CD4-positive, alpha-beta T cell treated with Interleukin-21 for 1 hour (primary cell): ENCODE results near the gene COLEC12.
"Not testable (repeated sequence)": the region's sequence is repeated elsewhere in the genome, so short reads cannot be mapped to it uniquely, and the experiment has no call there.

ENCODE experiments used
- DNase-seq: peaks from one replicate; pipeline ENCODE4 v3.0.0-alpha.2; 2020

Gene COLEC12

GRCh38 chr18:407191-407590 is 93.3 kb downstream of the COLEC12 start:
- DNase-seq: no peak

- no peak for DNase-seq
Observed at GRCh38 chr18:406677-407076, 93.8 kb downstream of the COLEC12 start.

DNA sequence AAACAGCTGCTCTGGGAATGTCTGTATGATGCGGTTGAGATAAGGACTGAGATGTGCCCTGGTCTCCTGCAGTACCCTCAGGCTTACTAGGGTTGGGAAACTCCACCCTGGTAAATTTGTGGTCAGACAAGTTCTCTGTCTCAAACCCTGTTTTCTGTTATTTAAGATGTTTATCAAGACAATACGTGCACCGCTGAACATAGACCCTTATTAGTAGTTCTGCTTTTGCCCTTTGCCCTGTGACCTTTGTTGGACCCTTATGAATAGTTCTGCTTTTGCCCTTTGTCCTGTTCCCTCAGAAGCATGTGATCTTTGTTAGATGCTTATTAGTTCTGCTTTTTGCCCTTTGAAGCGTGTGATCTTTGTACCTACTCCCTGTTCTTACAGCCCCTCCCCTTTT is 95.5 kb downstream of the COLEC12 start:
- not testable (repeated sequence) for DNase-seq

GRCh38 chr18:404061-404636 is 96.4 kb downstream of the COLEC12 start:
- DNase-seq: no peak

GRCh38 chr18:402129-402528 is 98.4 kb downstream of the COLEC12 start:
- no peak for DNase-seq

GRCh38 chr18:400456-400855 is 100.0 kb downstream of the COLEC12 start:
- DNase-seq: no peak

DNA sequence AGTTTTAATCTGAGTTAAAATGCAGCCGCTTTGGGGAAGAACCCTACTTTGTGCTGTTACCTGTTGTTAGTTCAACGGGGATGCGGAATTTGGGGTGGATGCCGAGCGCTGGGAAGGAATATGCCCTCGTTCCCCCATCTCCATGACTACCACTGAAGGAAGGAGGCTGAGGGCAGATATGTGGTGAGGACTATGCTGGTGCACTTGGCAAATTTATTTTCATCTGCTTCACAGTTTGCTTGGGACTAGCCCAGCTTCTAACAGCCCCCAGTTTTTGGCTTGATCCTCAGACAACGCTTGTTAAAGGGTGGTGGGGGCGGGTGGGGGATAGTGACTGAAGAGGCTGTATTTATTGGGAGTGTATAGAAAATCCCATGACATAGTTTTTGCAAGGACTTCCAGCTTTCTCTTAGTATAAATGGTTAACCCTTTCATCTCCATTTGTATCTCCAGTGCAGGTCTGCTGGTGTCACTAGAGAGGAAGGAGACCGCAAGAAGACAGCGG is 100.8 kb downstream of the COLEC12 start:
- no peak for DNase-seq

GRCh38 chr18:398935-399630 is 101.4 kb downstream of the COLEC12 start:
- no peak for DNase-seq

GRCh38 chr18:396556-396955 is 103.9 kb downstream of the COLEC12 start:
- no peak for DNase-seq

GRCh38 chr18:396251-396555 is 104.3 kb downstream of the COLEC12 start:
- DNase-seq: no peak

DNA sequence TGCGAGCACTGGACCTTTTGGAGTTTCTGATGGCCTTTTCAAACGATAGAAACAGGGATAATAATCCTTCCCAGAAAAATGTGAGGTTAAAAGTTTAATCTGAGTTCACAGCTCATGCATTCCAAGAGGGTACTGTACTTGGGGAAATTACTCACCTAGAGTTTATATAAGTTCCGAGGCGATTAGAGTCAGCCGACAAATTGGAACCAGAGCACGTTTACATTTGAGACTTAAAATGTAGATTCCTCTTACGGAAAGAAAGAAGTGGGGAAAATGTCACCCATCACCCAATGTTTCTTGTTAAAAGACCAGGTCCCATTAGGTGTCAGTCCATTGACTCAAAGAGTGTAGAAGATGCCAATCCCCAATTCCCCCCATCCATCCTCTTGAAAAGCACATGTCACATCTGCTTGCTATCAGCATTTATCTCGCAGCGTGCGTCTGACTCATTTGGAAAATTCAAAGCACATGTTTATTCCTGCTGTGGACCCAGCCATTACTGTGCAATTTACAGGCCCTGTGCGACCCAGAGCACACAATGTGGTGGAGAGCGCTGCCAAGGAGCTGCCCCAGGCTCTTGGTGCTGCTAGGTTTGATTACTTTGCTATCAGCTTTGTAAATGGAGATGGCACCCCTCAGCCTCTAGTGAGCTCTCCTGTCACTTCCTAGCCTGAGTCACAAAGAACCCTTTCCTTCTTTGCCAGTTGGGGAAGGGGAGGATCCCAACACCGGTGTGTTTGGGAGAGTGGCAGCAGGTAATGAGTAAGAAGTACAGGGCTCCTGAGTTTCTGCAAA is 104.8 kb downstream of the COLEC12 start:
- no peak for DNase-seq

GRCh38 chr18:394987-395362 is 105.5 kb downstream of the COLEC12 start:
- no peak for DNase-seq

DNA sequence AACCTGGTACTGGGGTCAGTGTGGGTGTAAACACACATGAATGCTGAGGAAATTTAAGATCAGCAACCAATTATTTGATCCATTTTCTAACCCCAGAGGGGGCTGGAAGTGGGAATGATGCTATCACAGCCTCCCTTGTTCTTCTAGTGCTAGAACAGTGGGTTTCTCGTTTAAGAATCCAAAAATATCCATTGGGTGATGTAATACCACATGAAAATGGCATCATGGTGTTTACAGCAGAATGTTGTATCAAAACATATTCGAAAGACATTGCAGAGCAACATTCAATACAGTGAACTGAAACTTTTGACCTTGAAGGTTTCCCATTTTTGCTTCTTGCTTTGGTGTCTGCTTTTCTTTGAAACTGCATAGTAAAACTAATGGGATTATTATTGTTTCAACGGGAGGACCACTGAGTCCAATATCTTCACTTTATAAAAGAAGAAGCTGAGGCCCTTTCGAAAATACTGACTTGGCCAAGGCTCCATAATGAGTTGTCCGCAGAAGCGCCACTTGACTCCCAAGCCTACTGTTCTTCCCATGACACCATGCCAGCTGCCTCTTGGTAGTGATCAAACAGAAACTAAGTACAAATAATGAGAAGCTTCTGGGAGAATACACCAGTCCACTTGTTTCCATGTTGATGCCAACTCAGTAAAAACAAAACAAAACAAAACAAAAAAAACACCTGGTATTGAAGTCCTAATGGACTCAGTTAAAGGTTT is 106.1 kb downstream of the COLEC12 start:
- no peak for DNase-seq

GRCh38 chr18:393574-393957 is 106.9 kb downstream of the COLEC12 start:
- DNase-seq: no peak

GRCh38 chr18:392928-393573 is 107.5 kb downstream of the COLEC12 start:
- DNase-seq: no peak

DNA sequence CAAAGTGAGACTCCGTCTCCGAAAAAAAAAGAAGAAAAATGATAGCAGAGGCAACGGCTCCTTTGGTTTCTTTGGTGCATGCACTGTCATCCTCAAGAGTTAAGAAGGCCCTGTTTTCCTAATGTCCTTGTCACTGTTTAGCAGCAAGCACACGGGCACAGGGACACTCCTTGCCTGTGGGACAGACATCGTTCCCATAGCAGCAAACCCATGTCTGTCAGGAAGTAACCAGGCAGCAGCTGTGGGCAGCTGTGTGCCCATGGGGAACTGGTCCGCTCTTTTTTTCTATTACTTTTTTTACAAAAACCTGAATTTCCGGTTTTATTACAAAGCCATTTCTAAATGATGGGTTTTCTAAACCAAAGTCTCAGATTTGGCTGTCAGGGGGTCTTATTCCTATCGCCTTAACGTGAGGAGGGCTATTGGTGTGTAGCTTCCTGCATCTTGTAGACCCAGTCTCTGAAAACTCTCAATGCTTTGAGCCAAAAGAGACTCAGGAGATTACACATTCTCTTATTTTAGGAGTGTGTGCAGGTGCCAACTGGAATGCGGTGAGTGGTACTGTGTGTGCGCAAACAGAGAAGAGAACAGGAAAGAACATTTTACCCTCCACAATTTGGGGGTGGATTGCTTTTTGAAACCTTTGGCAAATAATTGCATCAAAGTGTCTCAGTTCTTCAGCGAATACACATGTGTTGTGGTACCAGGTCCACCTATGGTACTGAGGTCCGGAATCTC is 109.6 kb downstream of the COLEC12 start:
- DNase-seq: no peak

GRCh38 chr18:389658-390357 is 110.7 kb downstream of the COLEC12 start:
- DNase-seq: no peak

DNA sequence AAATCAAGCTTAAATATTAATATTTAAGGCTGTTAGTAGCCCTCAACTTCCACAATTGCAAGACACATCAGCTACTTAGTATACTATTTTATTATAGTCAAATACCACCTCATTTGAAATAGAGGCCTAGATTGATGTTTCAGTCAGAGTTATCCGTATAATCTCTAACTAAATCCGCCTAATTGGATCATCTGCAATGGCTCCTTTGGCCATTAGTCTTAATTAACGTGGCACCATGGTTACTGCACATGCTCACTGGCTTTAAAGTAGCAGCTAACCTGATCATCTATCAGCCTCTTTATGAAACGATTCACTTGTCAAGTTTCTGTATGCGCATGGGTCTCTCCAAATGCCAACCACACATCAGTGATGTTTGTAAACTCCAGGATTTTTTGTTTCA is 112.3 kb downstream of the COLEC12 start:
- no peak for DNase-seq

DNA sequence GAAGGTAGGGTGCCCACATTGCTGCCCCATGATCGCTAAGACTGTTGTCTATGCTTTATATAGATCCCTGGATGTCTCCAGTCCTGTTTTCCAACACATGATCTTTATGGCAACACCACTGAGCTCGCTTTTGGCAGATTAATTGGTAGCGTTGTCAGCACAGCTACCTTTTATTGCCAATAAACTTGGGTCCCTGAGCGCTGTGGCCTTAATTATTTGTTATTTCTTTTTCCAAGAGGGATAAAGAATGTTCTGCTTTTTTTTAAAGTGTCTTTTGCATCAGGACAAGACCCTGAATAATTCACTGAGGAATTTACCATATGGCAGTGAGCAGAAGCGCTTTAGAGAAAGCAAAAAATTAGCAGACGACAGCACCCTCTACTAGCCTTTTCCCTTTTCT is 113.5 kb downstream of the COLEC12 start:
- no peak for DNase-seq

GRCh38 chr18:384897-385296 is 115.6 kb downstream of the COLEC12 start:
- DNase-seq: no peak

- no peak for DNase-seq
Observed at GRCh38 chr18:383135-383534, 117.4 kb downstream of the COLEC12 start.
